Loucy (cell line): ENCODE results near the gene SEMA3F.

Experiments used
- EZH2phosphoT487 ChIP-seq: fragments of 200-600 bp; IDR thresholded peaks from 2 replicates; pipeline ENCODE4 v1.6.1; 2018; ENCODE audit warnings: antibody characterized with exemption, mild to moderate bottlenecking, moderate library complexity, borderline replicate concordance
- TF ChIP-seq, protein P1 (sequence below): fragments of 200-600 bp; sonication (generic); conservative IDR thresholded peaks from 2 replicates; pipeline ENCODE4 v1.5.1; 2014; ENCODE audit warnings: mild to moderate bottlenecking, antibody characterized with exemption, low read length

DNA sequence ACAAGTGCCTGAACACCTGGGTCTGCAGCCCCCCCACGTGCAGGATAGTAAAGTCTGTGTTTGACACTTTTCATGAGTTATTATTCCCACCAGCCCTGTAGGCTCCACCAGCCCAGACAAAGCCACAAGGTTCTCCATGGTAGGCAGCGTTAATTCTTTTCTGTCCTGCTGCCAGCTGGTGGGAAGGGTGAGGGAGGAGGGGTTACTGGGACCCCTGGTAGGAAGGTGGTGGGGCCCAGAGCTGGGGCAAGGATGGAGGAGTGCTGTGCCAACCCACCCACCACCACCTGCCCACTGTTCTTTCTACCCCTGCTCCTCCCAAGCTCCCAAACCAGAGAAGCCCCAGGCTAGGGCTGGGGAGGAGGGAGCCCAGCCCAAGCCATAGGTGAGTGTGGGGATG is 20.8 kb upstream of the SEMA3F start:
- TF ChIP-seq, protein P1, sequence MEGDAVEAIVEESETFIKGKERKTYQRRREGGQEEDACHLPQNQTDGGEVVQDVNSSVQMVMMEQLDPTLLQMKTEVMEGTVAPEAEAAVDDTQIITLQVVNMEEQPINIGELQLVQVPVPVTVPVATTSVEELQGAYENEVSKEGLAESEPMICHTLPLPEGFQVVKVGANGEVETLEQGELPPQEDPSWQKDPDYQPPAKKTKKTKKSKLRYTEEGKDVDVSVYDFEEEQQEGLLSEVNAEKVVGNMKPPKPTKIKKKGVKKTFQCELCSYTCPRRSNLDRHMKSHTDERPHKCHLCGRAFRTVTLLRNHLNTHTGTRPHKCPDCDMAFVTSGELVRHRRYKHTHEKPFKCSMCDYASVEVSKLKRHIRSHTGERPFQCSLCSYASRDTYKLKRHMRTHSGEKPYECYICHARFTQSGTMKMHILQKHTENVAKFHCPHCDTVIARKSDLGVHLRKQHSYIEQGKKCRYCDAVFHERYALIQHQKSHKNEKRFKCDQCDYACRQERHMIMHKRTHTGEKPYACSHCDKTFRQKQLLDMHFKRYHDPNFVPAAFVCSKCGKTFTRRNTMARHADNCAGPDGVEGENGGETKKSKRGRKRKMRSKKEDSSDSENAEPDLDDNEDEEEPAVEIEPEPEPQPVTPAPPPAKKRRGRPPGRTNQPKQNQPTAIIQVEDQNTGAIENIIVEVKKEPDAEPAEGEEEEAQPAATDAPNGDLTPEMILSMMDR: no peak
- no peak for TF ChIP-seq EZH2phosphoT487
